GM12878 (cell line): ENCODE measurements around the gene MCRIP2. TPM values are rescaled to one million over a fixed set of nuclear protein-coding genes. Genes with fewer than 3 reads are reported as not detected.
"Not testable (repeated sequence)": the region's sequence is repeated elsewhere in the genome, so short reads cannot be mapped to it uniquely, and the experiment has no call there.

Experiments
- ATAC-seq: fragments of 200-7000 bp; cut with Tn5 transposase; 3 replicates; pipeline ENCODE4 v1.9.1; 2020; ENCODE audit warnings: mild to moderate bottlenecking, moderate library complexity
- BruUV-seq: library from RNA; stranded (reverse); fragments of 400-500 nt; replicated peaks from 2 replicates; lab custom pipeline; 2021; lab: Mats Ljungman, UMichigan
- CTCF ChIA-PET: fragments of 300-600 bp; sonication (Branson Sonifier 250); formaldehyde crosslinking; extraction: SDS; loops from one replicate; lab custom pipeline; 2021; ENCODE audit warnings: inconsistent platforms; lab: Yijun Ruan, JAX
- POLR2A ChIA-PET: fragments of 350-600 bp; formaldehyde crosslinking; extraction: SDS; loops from one replicate; lab custom pipeline; 2021; ENCODE audit warnings: inconsistent platforms; lab: Charles Lee
- RAD21 ChIA-PET: fragments of 300-600 bp; sonication (Branson Sonifier 250); formaldehyde crosslinking; loops from one replicate; lab custom pipeline; 2023; ENCODE audit warnings: antibody characterized with exemption; ENCODE audit not compliant: unreplicated experiment; lab: Charles Lee
- SMC1A ChIA-PET: fragments of 300-600 bp; sonication (Branson Sonifier 250); formaldehyde crosslinking; loops from one replicate; lab custom pipeline; 2023; ENCODE audit not compliant: unreplicated experiment, uncharacterized antibody; lab: Charles Lee
- DNase-seq: peaks from one replicate; pipeline ENCODE4 v3.0.0-alpha.2; 2011; ENCODE audit warnings: low read depth, low spot score
- FAIRE-seq: peaks from 3 replicates; lab custom pipeline; 2011; peaks lifted over from hg19 to GRCh38; lab: Jason Lieb, UNC
- H2AFZ ChIP-seq: 2 replicates; pipeline ENCODE4 v1.6.0; 2011; ENCODE audit warnings: low read depth, low read length, control low read depth; ENCODE audit not compliant: control insufficient read depth
- H3K27ac ChIP-seq: 2 replicates; pipeline ENCODE4 v1.5.1; 2011; ENCODE audit warnings: control low read depth; ENCODE audit not compliant: control insufficient read depth, insufficient read depth
- H3K27me3 ChIP-seq, 2 experiments: replicated peaks in 1 of 2; 2 replicates each; pipeline versions ENCODE4 v1.6.0 to v1.6.1; 2011; ENCODE audit warnings: low read length in 1 of 2; ENCODE audit not compliant: control insufficient read depth in 2 of 2, insufficient read depth in 2 of 2
- H3K36me3 ChIP-seq, 2 experiments: 2 replicates each; pipeline ENCODE4 v1.5.1; 2011; ENCODE audit warnings: low read length in 1 of 2; ENCODE audit not compliant: control insufficient read depth in 2 of 2, insufficient read depth in 2 of 2
- H3K4me1 ChIP-seq: 2 replicates; pipeline ENCODE4 v1.6.1; 2011; ENCODE audit warnings: mild to moderate bottlenecking, low read length, moderate library complexity, mixed read lengths; ENCODE audit not compliant: control insufficient read depth, insufficient read depth
- H3K4me2 ChIP-seq: 2 replicates; pipeline ENCODE4 v1.6.0; 2011; ENCODE audit warnings: control low read depth; ENCODE audit not compliant: control insufficient read depth, insufficient read depth
- H3K4me3 ChIP-seq: fragments of 200-600 bp; sonication (generic); 2 replicates; pipeline ENCODE4 v1.5.1; 2016
- H3K79me2 ChIP-seq: 2 replicates; pipeline ENCODE4 v1.6.0; 2011; ENCODE audit warnings: low read length; ENCODE audit not compliant: control insufficient read depth, insufficient read depth
- H3K9ac ChIP-seq: 2 replicates; pipeline ENCODE4 v1.8.0; 2011; ENCODE audit warnings: low read length, control low read depth, mixed read lengths; ENCODE audit not compliant: control insufficient read depth, insufficient read depth
- H3K9me3 ChIP-seq: replicated peaks from 3 replicates; pipeline ENCODE4 v1.5.1; 2011; ENCODE audit warnings: mild to moderate bottlenecking, low read length; ENCODE audit not compliant: control insufficient read depth, insufficient read depth
- H4K20me1 ChIP-seq: 2 replicates; pipeline ENCODE4 v1.6.0; 2011; ENCODE audit not compliant: control insufficient read depth, insufficient read depth
- CHD2 ChIP-seq: IDR thresholded peaks from 2 replicates; pipeline ENCODE4 v1.6.1; 2011; ENCODE audit warnings: low read depth, low read length, improper control_type of control experiment, borderline replicate concordance
- NKRF ChIP-seq: fragments of 450-650 bp; conservative IDR thresholded peaks from 2 replicates; pipeline ENCODE4 v1.6.1; 2017; ENCODE audit warnings: mild to moderate bottlenecking, moderate library complexity
- POLR2A ChIP-seq: IDR thresholded peaks from 2 replicates; pipeline ENCODE4 v1.6.1; 2011; ENCODE audit warnings: low read depth, mild to moderate bottlenecking, low read length
- WGBS: methylation state at CpG from one replicate; pipeline ENCODE4 v1.1.6; 2016; ENCODE audit warnings: low lambda C conversion rate; ENCODE audit not compliant: insufficient replicate concordance, insufficient coverage; ENCODE audit errors: missing lambda C conversion rate; 5-methylcytosine and 5-hydroxymethylcytosine counted together
- in situ Hi-C: fragments of 300-500 bp; cut with MboI; formaldehyde crosslinking; loops from 9 replicates; pipeline ENCODE4 v1.14.3; 2018; ENCODE audit warnings: mixed read lengths
- intact Hi-C: fragments of 100-400 bp; cut with micrococcal nuclease; formaldehyde crosslinking; loops from one replicate; pipeline ENCODE4 v1.14.2; 2022; ENCODE audit not compliant: unreplicated experiment
- polyA plus RNA-seq, 11 experiments: library from polyadenylated mRNA; depleted of rRNA in 4 of 11; unstranded in 6 of 11; stranded (reverse) in 5 of 11; fragments of >200 nt; fragmentation: Nextera tagmentation in 4 of 11; fragmentation: Illumina TruSeq in 1 of 11; extraction: Ambion mirVana in 4 of 11; extraction: Trizol in 1 of 11; gene quantifications; 1 replicate in 1 of 11; 2 replicates in 10 of 11; pipeline versions ENCODE4 v1.2.1 to v1.2.3, GENCODE V29; 2011 to 2016; ENCODE audit warnings: inconsistent platforms in 2 of 11, missing spikeins in 2 of 11, low read depth in 1 of 11
- total RNA-seq, 4 experiments: library from RNA; depleted of rRNA in 3 of 4; stranded (reverse); fragments of >200 nt in 3 of 4; fragmentation: Illumina TruSeq in 1 of 4; extraction: Trizol in 1 of 4; gene quantifications; 2 replicates each; pipeline versions ENCODE4 v1.2.1 to v1.2.3, GENCODE V29; 2013 to 2021

The MCRIP2 gene
- total and polyA plus RNA-seq, 10 of the 15 experiments (the other 5 are each of a cell fraction or from before 2014, with no cell fraction given) = 0.19 to 93.1 (median 57.9) TPM

DNA sequence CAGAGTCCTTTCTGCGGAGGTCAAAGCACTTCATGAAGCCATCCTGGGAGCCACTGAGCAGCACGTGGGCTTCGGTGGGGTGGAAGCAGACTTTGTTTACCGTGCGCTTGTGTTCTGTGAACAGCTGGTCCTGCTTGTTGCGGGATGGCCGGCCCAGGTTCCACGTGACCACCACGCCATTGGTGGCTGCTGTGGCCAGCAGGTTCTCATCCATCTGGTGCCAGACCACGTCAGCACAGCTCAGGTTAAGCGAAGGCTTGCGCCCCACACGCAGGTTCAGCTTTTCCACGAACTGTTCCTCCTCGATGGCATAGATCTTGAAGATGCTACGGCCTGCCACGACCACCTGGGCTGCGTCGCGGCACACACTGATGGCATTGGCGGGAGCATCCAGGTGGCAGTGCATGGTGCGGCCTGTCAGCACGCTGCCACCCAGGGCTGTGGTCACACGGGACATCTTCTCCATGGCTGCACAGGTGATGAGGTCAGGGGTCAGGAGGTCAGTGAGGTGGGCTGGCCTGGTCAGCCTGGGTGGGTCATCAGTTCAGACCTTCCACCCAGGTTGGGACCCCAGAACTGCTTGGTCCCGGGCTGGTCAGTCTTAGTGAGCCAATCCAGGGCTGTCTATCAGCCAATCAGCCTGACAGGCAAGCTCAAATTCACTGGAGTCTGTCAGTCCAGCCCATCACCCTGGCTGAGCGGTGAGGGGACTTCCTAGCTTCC lies 47.7 kb downstream of the MCRIP2 start (continued):
- no peak for TF ChIP-seq NKRF
- TF ChIP-seq POLR2A = peak; percentile 56
- TF ChIP-seq CHD2 = no peak

DNA sequence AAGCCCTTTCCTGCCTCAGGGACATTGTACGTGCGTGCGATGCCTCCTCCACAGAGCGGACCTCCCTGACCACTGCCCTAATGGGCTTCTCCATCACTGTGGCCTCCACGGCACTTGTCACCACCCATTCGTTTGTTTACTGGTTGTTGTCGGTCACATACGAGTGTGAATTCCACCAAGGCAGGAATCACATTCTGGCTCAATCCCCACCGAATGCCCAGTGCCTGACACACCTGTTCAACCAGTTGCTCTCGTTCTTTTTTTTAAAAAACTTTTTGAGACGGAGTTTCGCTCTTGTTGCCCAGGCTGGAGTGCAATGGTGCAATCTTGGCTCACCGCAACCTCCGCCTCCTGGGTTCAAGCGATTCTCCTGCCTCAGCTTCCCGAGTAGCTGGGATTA lies 49.6 kb downstream of the MCRIP2 start:
- H3K9me3 ChIP-seq, H3K27me3 ChIP-seq, H3K27ac ChIP-seq, H2AFZ ChIP-seq, H3K79me2 ChIP-seq, BruUV-seq, H3K9ac ChIP-seq, in situ Hi-C loops, H3K4me2 ChIP-seq, FAIRE-seq, CTCF ChIA-PET, ATAC-seq, H3K36me3 ChIP-seq, DNase-seq, POLR2A ChIA-PET, intact Hi-C loops, RAD21 ChIA-PET, H4K20me1 ChIP-seq, SMC1A ChIA-PET, H3K4me3 ChIP-seq: not testable (repeated sequence)
- 72% methylated on average over 16 of the region's 16 CpGs for WGBS
- H3K4me1 ChIP-seq = peaks cover 12% of the 10 kb centered on the region
